HepG2 (cell line): ENCODE data around the gene PLPP7. TPM values are rescaled to one million over a fixed set of nuclear protein-coding genes. Genes with fewer than 3 reads are reported as not detected.
"Not testable (repeated sequence)": the region's sequence is repeated elsewhere in the genome, so short reads cannot be mapped to it uniquely, and the experiment has no call there.

Experiments used
- ATAC-seq: fragments of 200-7000 bp; cut with Tn5 transposase; 3 replicates; pipeline ENCODE4 v1.9.1; 2020; ENCODE audit warnings: mild to moderate bottlenecking, moderate library complexity
- BruUV-seq: library from RNA; stranded (reverse); fragments of 400-500 nt; replicated peaks from 2 replicates; lab custom pipeline; 2021; lab: Mats Ljungman, UMichigan
- CTCF ChIA-PET: fragments of 300-600 bp; formaldehyde crosslinking; extraction: SDS; loops from one replicate; lab custom pipeline; 2021; ENCODE audit warnings: low total read pairs, inconsistent platforms, low intra/inter-chr PET ratio; lab: Yijun Ruan, JAX
- POLR2A ChIA-PET: fragments of 350-600 bp; sonication (Branson Sonifier 250); formaldehyde crosslinking; loops from one replicate; lab custom pipeline; 2020; ENCODE audit warnings: antibody characterized with exemption, inconsistent platforms; lab: Yijun Ruan, JAX
- DNase-seq: peaks from one replicate; pipeline ENCODE4 v3.0.0-alpha.2; 2015; ENCODE audit warnings: low spot score
- FAIRE-seq: peaks from 3 replicates; lab custom pipeline; 2011; peaks lifted over from hg19 to GRCh38; lab: Jason Lieb, UNC
- H2AFZ ChIP-seq: one replicate; pipeline ENCODE4 v1.6.1; 2011; ENCODE audit warnings: low read length, inconsistent platforms
- H3K27ac ChIP-seq: fragments of 300-600 bp; 3 replicates; pipeline ENCODE4 v1.8.0; 2011; ENCODE audit warnings: mixed run types, mild to moderate bottlenecking, mixed read lengths, low read length, inconsistent platforms; ENCODE audit not compliant: insufficient read depth; ENCODE audit errors: extremely low read length
- H3K27me3 ChIP-seq, 2 experiments: fragments of 200-600 bp in 1 of 2; 2 replicates in 1 of 2; 3 replicates in 1 of 2; pipeline versions ENCODE4 v1.6.0 to v1.8.0; 2011; ENCODE audit warnings: low read length in 2 of 2, mild to moderate bottlenecking in 2 of 2, moderate library complexity in 2 of 2, inconsistent platforms in 1 of 2; ENCODE audit not compliant: insufficient read depth in 2 of 2, control insufficient read depth in 1 of 2
- H3K36me3 ChIP-seq, 2 experiments: fragments of 200-600 bp in 1 of 2; replicated peaks in 1 of 2; 2 replicates in 1 of 2; 3 replicates in 1 of 2; pipeline versions ENCODE4 v1.5.1 to v1.8.0; 2011; ENCODE audit warnings: low read length in 2 of 2, inconsistent platforms in 1 of 2; ENCODE audit not compliant: insufficient read depth in 2 of 2, control insufficient read depth in 1 of 2
- H3K4me1 ChIP-seq: 2 replicates; pipeline ENCODE4 v1.5.1; 2012; ENCODE audit warnings: low read length, inconsistent platforms; ENCODE audit not compliant: insufficient read depth
- H3K4me2 ChIP-seq: 2 replicates; pipeline ENCODE4 v1.6.0; 2011; ENCODE audit warnings: low read depth, low read length, inconsistent platforms
- H3K4me3 ChIP-seq, 3 experiments: fragments of 200-600 bp in 1 of 3; sonication (generic), shearing (Covaris generic) in 1 of 3; replicated peaks in 1 of 3; 2 replicates each; pipeline ENCODE4 v1.5.1; 2011 to 2016; ENCODE audit warnings: low read length in 3 of 3, inconsistent platforms in 2 of 3, low read depth in 2 of 3, mild to moderate bottlenecking in 2 of 3, control low read depth in 1 of 3, mixed read lengths in 1 of 3; ENCODE audit not compliant: insufficient read depth in 1 of 3
- H3K79me2 ChIP-seq: one replicate; pipeline ENCODE4 v1.6.1; 2011; ENCODE audit warnings: low read length, inconsistent platforms; ENCODE audit not compliant: insufficient read depth
- H3K9ac ChIP-seq: 2 replicates; pipeline ENCODE4 v1.6.0; 2011; ENCODE audit warnings: mild to moderate bottlenecking, low read depth, low read length, inconsistent platforms; ENCODE audit not compliant: insufficient read depth
- H3K9me3 ChIP-seq: 2 replicates; pipeline ENCODE4 v1.5.1; 2012; ENCODE audit warnings: mild to moderate bottlenecking, low read length
- H4K20me1 ChIP-seq: 2 replicates; pipeline ENCODE4 v1.6.0; 2011; ENCODE audit warnings: inconsistent platforms, mild to moderate bottlenecking, low read length, moderate library complexity; ENCODE audit not compliant: insufficient read depth
- FOXP4 ChIP-seq: sonication (generic); formaldehyde crosslinking; IDR thresholded peaks from 2 replicates; pipeline ENCODE4 v1.4.0; 2020; ENCODE audit warnings: missing genetic modification reagents
- ZNF687 ChIP-seq: sonication (generic); formaldehyde crosslinking; IDR thresholded peaks from 2 replicates; pipeline ENCODE4 v1.5.1; 2020; ENCODE audit warnings: mild to moderate bottlenecking, missing genetic modification reagents, moderate library complexity
- WGBS: methylation state at CpG from one replicate; pipeline ENCODE4 v1.1.6; 2017; ENCODE audit warnings: low lambda C conversion rate; 5-methylcytosine and 5-hydroxymethylcytosine counted together
- in situ Hi-C: cut with HindIII; loops from 2 replicates; pipeline ENCODE4 v1.10.0; 2017; ENCODE audit warnings: low pct_unique_long_range_greater_than_20kb; ENCODE audit not compliant: extremely low pct_ligation_motif_present
- intact Hi-C: fragments of 100-400 bp; cut with micrococcal nuclease; formaldehyde crosslinking; loops from one replicate; pipeline ENCODE4 v1.10.0; 2022; ENCODE audit not compliant: unreplicated experiment
- polyA plus RNA-seq, 8 experiments: library from polyadenylated mRNA; depleted of rRNA in 3 of 8; stranded (reverse) in 7 of 8; unstranded in 1 of 8; fragments of >200 nt; fragmentation: Illumina TruSeq in 4 of 8; extraction: Trizol in 4 of 8; gene quantifications; 2 replicates each; pipeline versions ENCODE4 v1.2.1 to v1.2.3, GENCODE V29; 2011 to 2016; ENCODE audit warnings: low read depth in 4 of 8, missing spikeins in 1 of 8, mixed read lengths in 1 of 8; ENCODE audit not compliant: insufficient read depth in 1 of 8
- total RNA-seq, 5 experiments: library from RNA; depleted of rRNA; stranded (reverse); fragments of >200 nt; fragmentation: Illumina TruSeq; extraction: Trizol; gene quantifications; 2 replicates each; pipeline ENCODE4 v1.2.3, GENCODE V29; 2016; ENCODE audit warnings: low read depth in 1 of 5

The PLPP7 gene
- total and polyA plus RNA-seq, 2 of the 13 experiments (the other 11 are each of a cell fraction or from before 2014, with no cell fraction given) = 0.33 to 1.2 TPM

GRCh38 chr9:131344931-131345535 lies 55.5 kb downstream of the PLPP7 start:
- H3K79me2 ChIP-seq, in situ Hi-C loops, H3K27me3 ChIP-seq, H3K9ac ChIP-seq, ATAC-seq, DNase-seq, H2AFZ ChIP-seq, H4K20me1 ChIP-seq, intact Hi-C loops, FAIRE-seq, H3K27ac ChIP-seq, CTCF ChIA-PET, BruUV-seq, POLR2A ChIA-PET, H3K4me3 ChIP-seq, H3K36me3 ChIP-seq, H3K9me3 ChIP-seq: not testable (repeated sequence)
- peaks cover 35% of the 10 kb centered on the region for H3K4me1 ChIP-seq
- WGBS = 68% methylated on average over 7 of the region's 11 CpGs
- peak overlapping the region; percentile 42; the same call in 1 of the 2 replicates for H3K4me2 ChIP-seq
- 0 out of 2 replicates have a peak, but pooled peaks have one; percentile 16 for TF ChIP-seq ZNF687 (CRISPR knock-in tag)

GRCh38 chr9:131346559-131346958 lies 57.0 kb downstream of the PLPP7 start:
- FAIRE-seq (no peak), ATAC-seq (no peak)
- no peak for TF ChIP-seq FOXP4 (CRISPR knock-in tag)

More at GRCh38 chr9:131346559-131346958, 57.0 kb downstream of the PLPP7 start:
- Histone ChIP-seq H3K36me3 (no peaks in the 10 kb centered on the region), H3K4me1 (peaks cover 46% of the 10 kb centered on the region), H3K9ac (no peak overlapping the region), H3K4me3 (no peak overlapping the region), H3K9me3 (no peaks in the 10 kb centered on the region), H3K27me3 (no peaks in the 10 kb centered on the region), H2AFZ (no peak overlapping the region), H3K4me2 (no peak overlapping the region), H3K27ac (no peak overlapping the region), H4K20me1 (no peaks in the 10 kb centered on the region), H3K79me2 (no peaks in the 10 kb centered on the region)
- no TSS peak for BruUV-seq
- in situ Hi-C loops (no loop called here), intact Hi-C loops (no loop called here)
- WGBS = 53% methylated on average over 6 of the region's 6 CpGs
- CTCF ChIA-PET = no interaction called here
- POLR2A ChIA-PET = no interaction called here
- no peak for DNase-seq
